PFSK-1 (cell line): ENCODE measurements around the gene IGF1R.

ENCODE experiments used
- FOXP2 ChIP-seq: optimal IDR thresholded peaks from 2 replicates; pipeline ENCODE3; 2011; ENCODE audit warnings: borderline replicate concordance, control low read depth, inconsistent platforms; ENCODE audit not compliant: insufficient read depth; ENCODE audit errors: extremely low read length, extremely low read depth
- POLR2AphosphoS5 ChIP-seq: IDR thresholded peaks from 2 replicates; pipeline ENCODE4 v1.6.1; 2012; ENCODE audit warnings: low read depth, mild to moderate bottlenecking, control low read depth, low read length, moderate library complexity
- REST ChIP-seq, 2 experiments: IDR thresholded peaks; 2 replicates each; pipeline versions ENCODE4 v1.6.1 to v1.8.0; 2011 to 2012; ENCODE audit warnings: low read depth in 2 of 2, low read length in 2 of 2, control low read depth in 1 of 2, inconsistent platforms in 1 of 2, mild to moderate bottlenecking in 1 of 2, moderate library complexity in 1 of 2; ENCODE audit not compliant: insufficient read depth in 1 of 2
- SIN3A ChIP-seq: IDR thresholded peaks from 2 replicates; pipeline ENCODE4 v1.6.1; 2012; ENCODE audit warnings: mild to moderate bottlenecking, low read length, moderate library complexity, borderline replicate concordance; ENCODE audit not compliant: insufficient read depth
- TAF1 ChIP-seq: IDR thresholded peaks from 2 replicates; pipeline ENCODE4 v1.6.1; 2012; ENCODE audit warnings: low read length, control low read depth, borderline replicate concordance; ENCODE audit not compliant: insufficient read depth

IGF1R gene

GRCh38 chr15:98760975-98761374 lies 112.6 kb downstream of the IGF1R start:
- TF ChIP-seq FOXP2 (no peak), POLR2AphosphoS5 (no peak), SIN3A (no peak), REST (IDR thresholded peaks at IDR 0.05; ENCODE audit: insufficient read depth in 1 of 2, low read depth in 2 of 2, low read length in 2 of 2) (no peak), TAF1 (no peak)

- TF ChIP-seq POLR2AphosphoS5 = no peak
- TF ChIP-seq REST (IDR thresholded peaks at IDR 0.05; ENCODE audit: insufficient read depth in 1 of 2, low read depth in 2 of 2, low read length in 2 of 2) = no peak
- no peak for TF ChIP-seq TAF1
- TF ChIP-seq SIN3A = no peak
- no peak for TF ChIP-seq FOXP2
These were observed 114.8 kb downstream of the IGF1R start for GRCh38 chr15:98763179-98763578.

GRCh38 chr15:98764291-98764690 lies 116.0 kb downstream of the IGF1R start:
- no peak for TF ChIP-seq SIN3A
- TF ChIP-seq REST (IDR thresholded peaks at IDR 0.05; ENCODE audit: insufficient read depth in 1 of 2, low read depth in 2 of 2, low read length in 2 of 2) = no peak
- TF ChIP-seq FOXP2 = no peak
- no peak for TF ChIP-seq POLR2AphosphoS5
- no peak for TF ChIP-seq TAF1

GRCh38 chr15:98765610-98766009 lies 117.3 kb downstream of the IGF1R start:
- no peak for TF ChIP-seq POLR2AphosphoS5

GRCh38 chr15:98767692-98768091 lies 119.4 kb downstream of the IGF1R start:
- TF ChIP-seq SIN3A (no peak), POLR2AphosphoS5 (no peak), FOXP2 (no peak), TAF1 (no peak), REST (IDR thresholded peaks at IDR 0.05; ENCODE audit: insufficient read depth in 1 of 2, low read depth in 2 of 2, low read length in 2 of 2) (no peak)

- no peak for TF ChIP-seq REST (IDR thresholded peaks at IDR 0.05; ENCODE audit: insufficient read depth in 1 of 2, low read depth in 2 of 2, low read length in 2 of 2)
- no peak for TF ChIP-seq FOXP2
- TF ChIP-seq POLR2AphosphoS5 = no peak
- no peak for TF ChIP-seq SIN3A
- TF ChIP-seq TAF1 = no peak
These were observed 121.5 kb downstream of the IGF1R start for GRCh38 chr15:98769867-98770266.
